Epithelial cell of proximal tubule (primary cell): ENCODE results near the gene QRFP. TPM values are rescaled to one million over a fixed set of nuclear protein-coding genes. Genes with fewer than 3 reads are reported as not detected.

ENCODE experiments used
- DNase-seq: peaks from one replicate; pipeline ENCODE4 v3.0.0-alpha.2; 2011; ENCODE audit warnings: low read depth
- H3K4me3 ChIP-seq: 2 replicates; pipeline ENCODE4 v1.5.1; 2011; ENCODE audit warnings: low read depth, mild to moderate bottlenecking, low read length
- total RNA-seq: library from RNA; depleted of rRNA; stranded (reverse); fragments of >200 nt; gene quantifications from 2 replicates; pipeline ENCODE4 v1.2.3, GENCODE V29; 2015
- TF ChIP-seq, protein P1 (sequence below): conservative IDR thresholded peaks from 2 replicates; pipeline ENCODE4 v1.5.1; 2012; ENCODE audit warnings: low read depth, mild to moderate bottlenecking, low read length

The QRFP gene
- total RNA-seq, 1 donor from 2014 or later = not detected

DNA sequence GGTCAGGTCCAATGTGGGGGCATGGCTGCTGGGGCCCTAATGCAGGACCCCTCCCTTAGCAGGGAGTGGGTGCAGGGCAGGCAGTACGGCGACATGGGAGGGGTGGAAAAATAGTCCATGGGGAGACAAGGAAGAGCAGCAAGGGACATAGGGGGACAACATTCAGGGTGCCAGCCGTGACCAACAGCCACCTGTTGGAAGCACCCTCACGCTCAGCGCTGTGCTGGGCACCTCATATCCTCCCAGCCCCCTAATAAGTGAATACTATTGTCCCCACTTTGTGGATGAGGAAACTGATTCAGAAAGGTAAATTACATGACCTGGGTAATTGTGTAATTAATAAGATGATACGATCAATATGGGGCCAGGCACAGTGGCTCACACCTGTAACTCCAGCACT, 45.5 kb upstream of the QRFP start:
- no peak overlapping the region for H3K4me3 ChIP-seq
- no peak for DNase-seq
- TF ChIP-seq, protein P1, sequence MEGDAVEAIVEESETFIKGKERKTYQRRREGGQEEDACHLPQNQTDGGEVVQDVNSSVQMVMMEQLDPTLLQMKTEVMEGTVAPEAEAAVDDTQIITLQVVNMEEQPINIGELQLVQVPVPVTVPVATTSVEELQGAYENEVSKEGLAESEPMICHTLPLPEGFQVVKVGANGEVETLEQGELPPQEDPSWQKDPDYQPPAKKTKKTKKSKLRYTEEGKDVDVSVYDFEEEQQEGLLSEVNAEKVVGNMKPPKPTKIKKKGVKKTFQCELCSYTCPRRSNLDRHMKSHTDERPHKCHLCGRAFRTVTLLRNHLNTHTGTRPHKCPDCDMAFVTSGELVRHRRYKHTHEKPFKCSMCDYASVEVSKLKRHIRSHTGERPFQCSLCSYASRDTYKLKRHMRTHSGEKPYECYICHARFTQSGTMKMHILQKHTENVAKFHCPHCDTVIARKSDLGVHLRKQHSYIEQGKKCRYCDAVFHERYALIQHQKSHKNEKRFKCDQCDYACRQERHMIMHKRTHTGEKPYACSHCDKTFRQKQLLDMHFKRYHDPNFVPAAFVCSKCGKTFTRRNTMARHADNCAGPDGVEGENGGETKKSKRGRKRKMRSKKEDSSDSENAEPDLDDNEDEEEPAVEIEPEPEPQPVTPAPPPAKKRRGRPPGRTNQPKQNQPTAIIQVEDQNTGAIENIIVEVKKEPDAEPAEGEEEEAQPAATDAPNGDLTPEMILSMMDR = no peak

DNA sequence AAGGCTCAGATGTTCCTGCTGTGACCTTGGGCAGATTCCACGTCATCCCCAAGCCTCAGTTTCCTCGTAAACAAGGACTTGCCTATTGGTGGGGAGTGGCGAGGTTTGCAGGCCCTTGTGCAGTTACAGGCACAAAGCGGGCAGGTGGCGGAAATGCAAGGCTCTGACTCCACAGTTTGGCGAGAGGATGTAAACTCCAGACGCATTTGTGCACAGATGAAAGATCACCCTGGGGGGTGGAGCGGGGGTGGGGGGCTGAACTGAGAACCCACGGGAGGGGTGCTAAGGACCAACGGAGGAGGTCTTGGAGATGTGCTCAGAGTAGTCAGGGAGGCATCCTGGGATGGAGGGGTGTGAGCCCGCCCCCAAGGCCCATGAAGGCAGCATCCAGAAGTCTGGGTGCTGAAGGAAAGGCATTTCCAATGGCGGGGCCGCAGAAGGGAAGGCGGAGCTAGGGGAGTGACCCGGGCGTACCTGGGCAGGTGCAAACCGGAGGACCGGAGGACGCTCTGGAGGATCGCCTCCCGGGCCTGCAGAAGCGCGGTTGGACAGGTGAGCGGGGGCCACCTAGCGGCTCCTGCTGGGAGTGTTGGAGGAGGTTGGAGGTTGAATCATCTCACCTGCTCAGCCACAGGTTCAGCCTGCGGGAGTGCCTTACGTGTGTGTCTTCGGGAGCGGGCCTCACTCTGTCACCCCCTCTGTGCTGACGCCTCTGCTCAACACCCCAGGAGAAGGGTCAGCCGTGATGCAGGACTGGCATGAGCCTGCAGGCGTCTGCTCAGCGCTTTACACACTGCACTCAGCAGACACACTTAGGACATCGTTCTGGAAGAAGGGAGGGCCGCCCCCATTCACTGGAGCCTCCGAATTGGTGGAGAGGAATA, 44.3 kb upstream of the QRFP start:
- no peak for DNase-seq
- TF ChIP-seq, protein P1 = peak; percentile 89
- H3K4me3 ChIP-seq = no peak overlapping the region

DNA sequence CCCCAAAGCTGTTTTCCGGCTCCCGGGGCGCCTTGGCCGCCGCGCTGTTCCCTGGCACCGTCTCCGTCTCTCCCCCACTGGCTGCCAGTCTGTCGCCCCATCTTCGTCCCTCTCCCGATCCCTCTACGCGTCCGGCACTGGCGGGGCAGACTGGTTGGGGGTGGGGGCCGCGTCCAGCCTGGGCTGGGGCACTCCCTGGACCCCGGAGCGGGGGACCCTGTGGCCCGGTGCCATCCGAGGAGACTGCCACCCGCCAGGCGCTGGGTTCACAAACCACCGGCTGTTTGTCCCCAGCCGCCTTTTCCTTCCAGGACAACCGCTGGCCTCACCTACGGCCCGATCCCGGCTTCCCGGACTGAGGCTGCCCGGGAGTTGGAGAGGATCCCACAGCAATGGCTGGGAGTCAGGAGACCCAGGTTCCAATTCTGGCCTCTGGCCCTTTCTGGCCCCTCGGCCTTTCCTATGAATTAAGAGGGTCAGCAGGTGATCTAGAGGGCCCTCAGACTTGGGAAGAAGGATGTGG, 43.5 kb upstream of the QRFP start:
- no peak for DNase-seq
- TF ChIP-seq, protein P1 = no peak
- H3K4me3 ChIP-seq = no peak overlapping the region

DNA sequence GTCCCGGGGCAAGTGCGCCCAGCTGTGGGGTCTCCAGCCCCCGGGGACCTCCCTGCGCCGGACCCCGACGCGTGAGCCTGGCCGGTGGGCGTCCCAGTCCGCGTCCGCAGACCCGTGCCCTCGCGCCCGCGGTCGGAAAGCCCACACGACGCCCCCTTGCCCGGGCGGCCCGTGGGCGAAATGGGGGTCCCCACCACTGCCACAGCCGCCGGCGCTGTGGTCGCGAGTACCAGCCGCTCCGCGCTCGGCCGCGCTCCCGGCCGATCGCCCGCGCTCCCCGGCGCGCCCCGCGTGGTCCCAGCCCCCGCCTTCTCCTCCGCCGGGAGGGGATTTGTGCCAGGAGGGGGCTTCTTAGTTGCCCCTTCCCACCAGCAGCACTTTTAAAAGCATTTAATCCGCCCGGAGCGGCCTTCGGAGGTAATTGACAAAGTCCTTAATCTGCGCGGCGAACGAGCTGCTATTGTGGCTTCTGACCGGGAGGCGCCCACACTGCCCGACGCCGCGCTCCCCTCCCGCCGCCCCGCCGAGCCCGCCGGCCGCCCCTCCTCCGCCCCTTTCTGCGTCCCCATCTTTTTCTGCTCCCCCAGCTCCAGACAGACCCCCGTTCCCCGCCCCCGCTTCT, 42.9 kb upstream of the QRFP start:
- TF ChIP-seq, protein P1 = no peak
- no peak for DNase-seq
- peak overlapping the region; percentile 55 for H3K4me3 ChIP-seq

DNA sequence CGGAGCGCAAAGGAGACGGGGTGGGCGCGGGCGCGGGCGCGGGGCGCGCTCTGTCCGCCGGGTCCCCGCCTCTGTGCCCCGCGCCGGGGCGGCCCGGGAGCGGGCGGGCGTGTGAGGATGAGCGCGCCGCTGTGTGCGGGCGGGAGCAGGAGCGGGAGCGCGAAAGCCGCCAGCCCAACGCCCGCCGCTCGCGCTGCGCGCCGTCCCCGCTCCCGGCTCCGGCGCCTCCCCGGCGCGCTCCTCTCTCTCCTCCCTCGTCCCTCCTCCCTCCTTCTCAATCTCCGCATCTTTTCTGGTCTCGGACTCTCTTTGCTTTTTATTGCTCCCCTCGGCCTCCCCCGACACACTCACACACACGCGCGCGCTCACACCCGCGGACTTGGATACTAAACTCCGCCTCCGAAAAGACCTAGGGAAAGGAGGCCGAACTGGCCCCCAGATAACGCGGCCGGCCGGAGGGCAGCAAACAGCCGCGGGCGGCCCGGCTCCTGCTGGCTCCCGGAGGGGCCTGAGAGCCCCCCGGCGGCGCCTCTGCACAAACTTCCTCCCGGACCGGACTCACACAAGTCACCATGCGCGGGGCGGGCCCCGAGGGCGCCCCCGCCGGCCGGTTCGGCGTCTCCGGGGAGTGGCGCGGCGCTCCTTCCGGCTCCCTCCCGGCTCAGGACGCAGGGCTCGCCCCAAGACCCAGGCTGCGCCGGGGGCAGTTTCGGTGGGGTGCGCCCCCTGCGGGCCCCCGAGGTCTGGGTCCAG, 42.2 kb upstream of the QRFP start, which contains the start of gene FIBCD1:
TSS of gene FIBCD1 (minus strand) at position 596 of the 753 bp plus-strand sequence. CDS start 640 bp downstream, outside the sequence.
- TF ChIP-seq, protein P1 = peak; percentile 36
- peak within 1 kb of the TSS; percentile 55 for H3K4me3 ChIP-seq
- DNase-seq = no peak

DNA sequence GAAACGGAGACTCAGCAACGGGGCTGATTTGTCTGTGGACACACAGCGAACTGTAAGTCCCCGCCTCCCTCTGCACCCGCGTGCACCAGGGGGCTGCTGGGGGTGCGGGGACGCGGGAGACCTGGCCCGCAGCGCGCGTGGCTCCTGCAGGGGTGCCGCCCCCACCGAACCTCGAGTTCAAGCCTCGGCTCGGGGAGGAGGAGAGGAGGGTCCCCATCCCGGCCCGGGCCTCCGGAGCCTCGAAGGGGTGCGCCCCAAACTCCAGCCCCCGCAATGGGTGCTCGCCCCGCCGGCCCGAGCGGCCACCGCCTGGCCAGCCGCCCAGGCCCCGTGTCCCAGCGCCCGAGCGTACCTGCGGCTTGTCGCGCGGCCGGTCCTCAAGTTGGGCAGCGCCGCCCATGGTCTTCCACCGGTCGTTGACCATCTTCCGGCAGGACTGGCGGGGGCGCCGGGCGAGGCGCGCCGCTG, 41.6 kb upstream of the QRFP start:
- H3K4me3 ChIP-seq = peak overlapping the region; percentile 55
- DNase-seq = no peak
- TF ChIP-seq, protein P1 = no peak
